Epithelial cell of proximal tubule (primary cell): ENCODE measurements around the gene VDAC1. TPM values are rescaled to one million over a fixed set of nuclear protein-coding genes. Genes with fewer than 3 reads are reported as not detected.
"Not testable (repeated sequence)": the region's sequence is repeated elsewhere in the genome, so short reads cannot be mapped to it uniquely, and the experiment has no call there.

Experiments used
- DNase-seq: peaks from one replicate; pipeline ENCODE4 v3.0.0-alpha.2; 2011; ENCODE audit warnings: low read depth
- H3K4me3 ChIP-seq: 2 replicates; pipeline ENCODE4 v1.5.1; 2011; ENCODE audit warnings: low read depth, mild to moderate bottlenecking, low read length
- total RNA-seq: library from RNA; depleted of rRNA; stranded (reverse); fragments of >200 nt; gene quantifications from 2 replicates; pipeline ENCODE4 v1.2.3, GENCODE V29; 2015
- TF ChIP-seq, protein P1 (sequence below): conservative IDR thresholded peaks from 2 replicates; pipeline ENCODE4 v1.5.1; 2012; ENCODE audit warnings: low read depth, mild to moderate bottlenecking, low read length

Gene VDAC1
- total RNA-seq, 1 donor from 2014 or later: 295 TPM

- TF ChIP-seq, protein P1, sequence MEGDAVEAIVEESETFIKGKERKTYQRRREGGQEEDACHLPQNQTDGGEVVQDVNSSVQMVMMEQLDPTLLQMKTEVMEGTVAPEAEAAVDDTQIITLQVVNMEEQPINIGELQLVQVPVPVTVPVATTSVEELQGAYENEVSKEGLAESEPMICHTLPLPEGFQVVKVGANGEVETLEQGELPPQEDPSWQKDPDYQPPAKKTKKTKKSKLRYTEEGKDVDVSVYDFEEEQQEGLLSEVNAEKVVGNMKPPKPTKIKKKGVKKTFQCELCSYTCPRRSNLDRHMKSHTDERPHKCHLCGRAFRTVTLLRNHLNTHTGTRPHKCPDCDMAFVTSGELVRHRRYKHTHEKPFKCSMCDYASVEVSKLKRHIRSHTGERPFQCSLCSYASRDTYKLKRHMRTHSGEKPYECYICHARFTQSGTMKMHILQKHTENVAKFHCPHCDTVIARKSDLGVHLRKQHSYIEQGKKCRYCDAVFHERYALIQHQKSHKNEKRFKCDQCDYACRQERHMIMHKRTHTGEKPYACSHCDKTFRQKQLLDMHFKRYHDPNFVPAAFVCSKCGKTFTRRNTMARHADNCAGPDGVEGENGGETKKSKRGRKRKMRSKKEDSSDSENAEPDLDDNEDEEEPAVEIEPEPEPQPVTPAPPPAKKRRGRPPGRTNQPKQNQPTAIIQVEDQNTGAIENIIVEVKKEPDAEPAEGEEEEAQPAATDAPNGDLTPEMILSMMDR: no peak
- DNase-seq: no peak
- no peak overlapping the region for H3K4me3 ChIP-seq
Measured at GRCh38 chr5:133977161-133977787, 27.5 kb downstream of the VDAC1 start.

GRCh38 chr5:133975546-133975945 is 29.2 kb downstream of the VDAC1 start:
- DNase-seq, H3K4me3 ChIP-seq: not testable (repeated sequence)

GRCh38 chr5:133974142-133974541 is 30.6 kb downstream of the VDAC1 start:
- TF ChIP-seq, protein P1: no peak

DNA sequence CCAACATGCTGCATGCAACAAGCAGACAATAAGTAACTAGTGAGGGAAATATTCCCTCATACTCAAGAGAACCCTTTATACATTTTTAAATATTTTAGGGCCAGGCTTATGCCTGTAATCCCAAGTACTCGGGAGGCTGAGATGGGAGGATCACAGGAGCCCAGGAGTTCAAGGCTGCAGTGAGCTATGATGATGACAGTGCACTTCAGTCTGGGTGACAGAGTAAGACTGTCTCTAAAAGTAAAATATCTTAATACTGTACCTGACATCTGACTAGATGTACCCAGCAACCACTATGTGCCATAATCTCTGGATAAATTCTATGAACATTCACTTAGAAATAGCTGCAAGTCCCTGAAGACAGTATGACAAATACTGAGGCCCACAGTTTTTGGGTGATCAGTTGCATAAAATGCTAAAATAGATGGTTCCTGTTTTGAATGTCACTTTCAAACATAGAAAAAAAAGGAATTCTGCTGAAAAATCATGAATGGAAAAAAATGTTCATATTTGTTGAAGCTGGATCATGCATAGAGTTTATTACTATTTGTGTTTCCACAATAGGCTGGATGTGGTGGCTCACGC is 34.4 kb downstream of the VDAC1 start:
- DNase-seq: no peak
- TF ChIP-seq, protein P1: no peak
- no peak overlapping the region for H3K4me3 ChIP-seq

More at GRCh38 chr5:133974142-133974541, 30.6 kb downstream of the VDAC1 start:
- H3K4me3 ChIP-seq: no peak overlapping the region
- no peak for DNase-seq

GRCh38 chr5:133969654-133970324 is 35.0 kb downstream of the VDAC1 start:
- peak; percentile 93 for DNase-seq
- peak overlapping the region; percentile 98 for H3K4me3 ChIP-seq
- TF ChIP-seq, protein P1: no peak

- DNase-seq: no peak
- TF ChIP-seq, protein P1: no peak
- peak within 1 kb of the TSS; percentile 98 for H3K4me3 ChIP-seq
Measured at GRCh38 chr5:133968204-133968980, 36.4 kb downstream of the VDAC1 start, which contains the start of gene C5orf15. TSS of gene C5orf15 (minus strand) at chr5:133968625. CDS start at chr5:133968584, 41 bp downstream.

- TF ChIP-seq, protein P1: no peak
- H3K4me3 ChIP-seq: peak overlapping the region; percentile 98
- no peak for DNase-seq
Measured at GRCh38 chr5:133967698-133968203, 37.0 kb downstream of the VDAC1 start.
